Measurements from ENCODE around the gene SERPIND1.
"Not testable (repeated sequence)": the region's sequence is repeated elsewhere in the genome, so short reads cannot be mapped to it uniquely, and the experiment has no call there.

Gene SERPIND1

GRCh38 chr22:20815477-20816050 is 41.7 kb downstream of the SERPIND1 start:
- no peak for FAIRE-seq

GRCh38 chr22:20816559-20816958 is 42.6 kb downstream of the SERPIND1 start:
- no peak for FAIRE-seq

- FAIRE-seq = no peak
Measured at GRCh38 chr22:20818471-20818870, 44.6 kb downstream of the SERPIND1 start.

- no peak for FAIRE-seq
Measured at GRCh38 chr22:20819471-20819870, 45.6 kb downstream of the SERPIND1 start.

GRCh38 chr22:20821717-20822239 is 47.9 kb downstream of the SERPIND1 start:
- not testable (repeated sequence) for FAIRE-seq

GRCh38 chr22:20822240-20822639 is 48.3 kb downstream of the SERPIND1 start:
- no peak for FAIRE-seq

- FAIRE-seq = no peak
Measured at GRCh38 chr22:20823264-20823663, 49.4 kb downstream of the SERPIND1 start.

- FAIRE-seq = not testable (repeated sequence)
Measured at GRCh38 chr22:20825216-20825615, 51.3 kb downstream of the SERPIND1 start.

- no peak for FAIRE-seq
Measured at GRCh38 chr22:20825624-20826023, 51.7 kb downstream of the SERPIND1 start.

GRCh38 chr22:20826373-20827152 is 52.6 kb downstream of the SERPIND1 start:
- not testable (repeated sequence) for FAIRE-seq

GRCh38 chr22:20829491-20830134 is 55.7 kb downstream of the SERPIND1 start:
- FAIRE-seq = no peak

GRCh38 chr22:20833225-20833665 is 59.3 kb downstream of the SERPIND1 start:
- FAIRE-seq = no peak

- no peak for FAIRE-seq
Measured at GRCh38 chr22:20834206-20834605, 60.3 kb downstream of the SERPIND1 start.

GRCh38 chr22:20834725-20835124 is 60.8 kb downstream of the SERPIND1 start:
- FAIRE-seq = no peak

Measured in colon (tissue), 2 donors.